SK-N-SH (cell line): ENCODE data around the gene ARSJ.

ENCODE experiments used
- ELF1 ChIP-seq: IDR thresholded peaks from 2 replicates; pipeline ENCODE4 v1.4.0; 2012
- FOSL2 ChIP-seq: IDR thresholded peaks from 2 replicates; pipeline ENCODE4 v1.4.0; 2012; ENCODE audit warnings: low read depth, mild to moderate bottlenecking, moderate library complexity, borderline replicate concordance
- FOXM1 ChIP-seq: IDR thresholded peaks from 2 replicates; pipeline ENCODE4 v1.4.0; 2012; ENCODE audit warnings: low read depth, mild to moderate bottlenecking
- POLR2AphosphoS5 ChIP-seq: IDR thresholded peaks from 2 replicates; pipeline ENCODE4 v1.6.1; 2012; ENCODE audit warnings: low read depth, low read length
- TAF1 ChIP-seq: IDR thresholded peaks from 2 replicates; pipeline ENCODE4 v1.6.1; 2012; ENCODE audit warnings: low read depth, mild to moderate bottlenecking, low read length, moderate library complexity, borderline replicate concordance

GRCh38 chr4:113881256-113881655 is 98.2 kb downstream of the ARSJ start:
- TF ChIP-seq TAF1: no peak
- no peak for TF ChIP-seq FOXM1
- TF ChIP-seq FOSL2: no peak
- TF ChIP-seq POLR2AphosphoS5: no peak
- no peak for TF ChIP-seq ELF1
